ENCODE measurements around the gene CST6. TPM values are rescaled to one million over a fixed set of nuclear protein-coding genes. Genes with fewer than 3 reads are reported as not detected.

Gene CST6
- total RNA-seq, 2 experiments from 2014 or later: 0.30 to 0.65 TPM

DNA sequence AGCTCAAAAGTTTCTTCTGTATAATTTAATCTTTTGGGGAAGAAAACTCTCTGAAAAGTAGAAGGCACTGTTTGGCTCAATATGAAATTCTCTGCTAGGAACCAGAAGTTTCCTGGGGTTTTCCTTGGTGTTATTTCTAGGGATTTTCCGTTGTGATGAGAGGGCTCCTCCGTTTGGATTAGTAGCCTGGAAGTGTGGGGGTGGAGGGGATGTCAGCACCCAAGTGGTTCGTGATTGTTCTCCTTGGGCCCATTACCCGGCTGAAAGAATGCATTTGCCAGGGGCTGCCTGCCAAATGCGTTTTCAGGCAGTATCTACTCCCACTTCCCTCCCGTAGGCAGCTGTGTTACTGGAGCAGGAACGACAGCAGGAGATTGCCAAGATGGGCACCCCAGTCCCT is 44.7 kb downstream of the CST6 start:
- no peak overlapping the region for H3K27ac Mint-ChIP-seq
- H3K27me3 Mint-ChIP-seq: no peaks in the 10 kb centered on the region
- ChIA-PET POLR2A (no interaction called here), CTCF (interaction anchor here (2.7 kb wide), 1 partner anchor 12 kb away, joined by 12 read pairs; no protein-coding TSS in a partner anchor)
- peaks cover 81% of the 10 kb centered on the region for H3K36me3 Mint-ChIP-seq (ENCODE audit: low read depth)
- no peaks in the 10 kb centered on the region for H3K9me3 Mint-ChIP-seq
- no peak overlapping the region for H3K4me3 Mint-ChIP-seq
- H3K4me1 Mint-ChIP-seq: peaks cover 33% of the 10 kb centered on the region
- no peak for DNase-seq

DNA sequence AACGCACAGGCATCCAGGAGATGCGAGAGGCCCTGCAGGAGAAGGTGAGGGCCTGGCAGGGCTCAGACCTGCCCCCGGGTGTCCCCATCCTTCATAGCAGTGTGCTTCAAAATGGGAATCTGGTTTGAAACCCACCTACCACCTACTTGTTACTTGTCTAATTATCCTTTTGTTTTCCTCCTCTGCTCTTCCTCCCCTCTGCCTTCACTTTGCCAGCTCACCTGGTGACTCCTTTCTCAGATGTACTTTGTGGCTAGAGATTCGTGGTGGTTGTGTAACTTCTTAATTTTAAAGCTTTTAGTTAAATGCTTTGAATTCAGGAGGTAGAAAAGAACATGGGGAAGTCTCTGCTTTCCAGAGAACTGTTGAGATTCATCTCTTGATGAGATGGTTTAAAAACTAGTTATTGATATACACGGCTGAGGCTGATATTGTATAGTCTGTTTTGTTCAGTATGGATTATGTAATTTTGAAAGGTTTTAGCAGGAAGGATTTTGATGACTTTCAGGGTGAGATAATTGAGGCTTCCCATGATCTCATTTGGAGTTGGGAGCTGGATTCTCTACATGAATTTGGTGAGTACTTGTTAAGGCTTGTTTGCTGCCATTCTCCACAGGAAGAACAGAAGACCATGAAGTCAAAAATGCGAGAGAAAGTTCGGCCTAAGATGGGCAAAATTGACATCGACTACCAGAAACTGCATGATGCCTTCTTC is 48.3 kb downstream of the CST6 start:
- ChIA-PET POLR2A (interaction anchor here (0.6 to 1.6 kb wide), 2 partner anchors 9 to 18 kb away, joined by 3 to 7 read pairs; no protein-coding TSS in a partner anchor), CTCF (interaction anchor here (2.1 to 3.2 kb wide), 2 partner anchors 9 to 15 kb away, joined by 7 to 24 read pairs; no protein-coding TSS in a partner anchor)
- H3K36me3 Mint-ChIP-seq (ENCODE audit: low read depth): peaks cover 89% of the 10 kb centered on the region

DNA sequence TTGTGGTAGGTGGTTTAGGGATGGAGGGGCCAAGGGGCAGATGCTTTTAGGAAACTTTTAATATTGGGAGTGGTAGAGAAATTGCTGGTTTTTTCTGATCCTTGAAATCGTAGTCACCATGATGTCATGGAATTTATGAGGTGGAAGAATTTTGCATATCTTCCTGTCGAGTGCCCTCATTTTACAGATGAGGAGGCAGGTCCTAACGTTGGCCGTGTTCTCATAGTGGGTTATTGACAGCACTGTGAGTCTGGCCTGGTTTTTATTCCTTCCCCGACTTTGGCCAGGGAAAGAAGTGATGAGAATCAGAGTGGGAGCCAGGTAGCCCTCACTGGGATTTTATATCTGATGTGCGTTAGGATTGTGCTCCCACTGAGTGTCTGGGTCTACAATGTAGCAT is 49.5 kb downstream of the CST6 start:
- ChIA-PET CTCF (no interaction called here), POLR2A (no interaction called here)
- Mint-ChIP-seq H3K4me1 (peaks cover 30% of the 10 kb centered on the region), H3K27me3 (no peaks in the 10 kb centered on the region), H3K27ac (no peak overlapping the region), H3K9me3 (no peaks in the 10 kb centered on the region), H3K36me3 (ENCODE audit: low read depth) (peaks cover 89% of the 10 kb centered on the region), H3K4me3 (no peak overlapping the region)
- no peak for DNase-seq

More for the DNA sequence above, 48.3 kb downstream of the CST6 start:
- Mint-ChIP-seq H3K27me3 (no peaks in the 10 kb centered on the region), H3K9me3 (no peaks in the 10 kb centered on the region), H3K4me1 (peaks cover 28% of the 10 kb centered on the region), H3K4me3 (no peak overlapping the region), H3K27ac (peak overlapping the region; percentile 0)
- DNase-seq: no peak

DNA sequence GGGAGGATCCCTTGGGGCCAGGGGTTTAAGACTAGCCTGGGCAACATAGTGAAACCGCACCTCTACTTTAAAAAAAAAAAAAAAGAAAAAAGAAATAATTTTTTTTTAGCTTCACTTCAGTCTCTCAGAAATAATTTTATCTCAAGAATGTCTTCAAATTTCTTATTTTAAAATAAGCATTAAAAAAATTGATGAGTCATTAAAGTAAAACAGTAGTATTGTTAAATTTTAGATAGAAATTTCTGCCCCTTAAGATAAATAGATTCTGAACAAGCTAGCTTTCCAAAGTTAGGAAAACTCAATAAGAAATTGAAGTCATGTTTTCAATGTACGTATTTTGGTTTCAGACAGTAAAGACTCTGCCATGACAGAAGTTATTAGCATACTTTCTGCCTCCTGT is 50.6 kb downstream of the CST6 start:
- Mint-ChIP-seq H3K36me3 (ENCODE audit: low read depth) (peaks cover 90% of the 10 kb centered on the region), H3K27me3 (no peaks in the 10 kb centered on the region), H3K27ac (no peak overlapping the region), H3K4me1 (peaks cover 39% of the 10 kb centered on the region), H3K4me3 (no peak overlapping the region), H3K9me3 (no peaks in the 10 kb centered on the region)
- DNase-seq: no peak
- ChIA-PET CTCF (interaction anchor here (1.3 to 1.7 kb wide), 2 partner anchors 10 to 17 kb away, joined by 4 to 5 read pairs; partner anchors contain the start of gene SF3B2), POLR2A (interaction anchor here (10.7 kb wide), 1 partner anchor 9 kb away, joined by 103 read pairs; the partner anchor contains the start of gene SF3B2)

Other genes with a start within 250 kb of the CST6 start
- 10 to 100 TPM; 21.2 to 21.5 TPM for gene AP5B1, start 231.0 kb upstream of the CST6 start, total RNA-seq
- not detected for gene OVOL1, start 224.9 kb upstream of the CST6 start, total RNA-seq
- 1 to 10 TPM in 1 of 2 experiments, under 1 TPM in 1; 0.83 to 1.6 TPM for gene SNX32, start 178.0 kb upstream of the CST6 start, total RNA-seq
- 1,000 to 10,000 TPM; 1,733 to 1,734 TPM for gene CFL1, start 153.8 kb upstream of the CST6 start, total RNA-seq
- 10 to 100 TPM; 86.9 to 91.9 TPM for gene MUS81, start 151.6 kb upstream of the CST6 start, total RNA-seq
- 10 to 100 TPM; 13.8 to 14.7 TPM for gene EFEMP2, start 139.2 kb upstream of the CST6 start, total RNA-seq
- 10 to 100 TPM; 75.9 to 80.5 TPM for gene CTSW, start 132.2 kb upstream of the CST6 start, total RNA-seq
- gene FIBP, start 123.5 kb upstream of the CST6 start, total RNA-seq: 10 to 100 TPM; 71.7 to 77.4 TPM
- gene CCDC85B, start 121.3 kb upstream of the CST6 start, total RNA-seq: 10 to 100 TPM; 53.2 to 55.8 TPM
- gene FOSL1, start 111.6 kb upstream of the CST6 start, total RNA-seq: 1 to 10 TPM; 4.5 to 5.0 TPM
- 10 to 100 TPM; 34.1 to 34.2 TPM for gene C11orf68, start 92.9 kb upstream of the CST6 start, total RNA-seq
- 100 to 1,000 TPM; 162 to 180 TPM for gene DRAP1, start 92.6 kb upstream of the CST6 start, total RNA-seq
- gene TSGA10IP, start 66.5 kb upstream of the CST6 start, total RNA-seq: not detected
- gene SART1, start 50.3 kb upstream of the CST6 start, total RNA-seq: 10 to 100 TPM; 59.5 to 61.5 TPM
- gene EIF1AD, start 9.9 kb upstream of the CST6 start, total RNA-seq: 10 to 100 TPM; 43.6 to 45.9 TPM
- gene BANF1, start 9.5 kb upstream of the CST6 start, total RNA-seq: 100 to 1,000 TPM; 191 to 196 TPM
- under 1 TPM; 0.33 to 0.58 TPM for gene CATSPER1, start 14.5 kb downstream of the CST6 start, total RNA-seq
- gene GAL3ST3, start 37.2 kb downstream of the CST6 start, total RNA-seq: not detected
- gene SF3B2, start 40.4 kb downstream of the CST6 start, total RNA-seq: 100 to 1,000 TPM; 230 to 241 TPM
- gene PACS1, start 58.3 kb downstream of the CST6 start, total RNA-seq: 10 to 100 TPM; 86.4 to 95.0 TPM
- gene KLC2, start 245.7 kb downstream of the CST6 start, total RNA-seq: 10 to 100 TPM; 32.8 to 33.9 TPM

Measured in activated CD4-positive, alpha-beta memory T cell treated with anti-CD3 and anti-CD28 coated beads, Interleukin-2, amount 10 ng/mL, durations not matched to agents 7 days and 5 days (primary cell).